K562 (cell line): ENCODE results near the gene HBQ1. TPM values are rescaled to one million over a fixed set of nuclear protein-coding genes. Genes with fewer than 3 reads are reported as not detected.

Experiments used
- ATF1 ChIP-seq, 2 experiments: fragments of 450-650 bp in 1 of 2; IDR thresholded peaks; 2 replicates each; pipeline ENCODE4 v1.6.1; 2016; ENCODE audit warnings: missing compliant biosample characterization in 1 of 2, missing genetic modification characterization in 1 of 2
- ATF4 ChIP-seq: fragments of 450-650 bp; formaldehyde crosslinking; IDR thresholded peaks from 2 replicates; pipeline ENCODE4 v1.4.0; 2022; ENCODE audit warnings: mild to moderate bottlenecking, moderate library complexity
- CTBP1 ChIP-seq: fragments of 450-650 bp; IDR thresholded peaks from 2 replicates; pipeline ENCODE4 v1.6.1; 2016; ENCODE audit warnings: borderline replicate concordance
- HDAC6 ChIP-seq: IDR thresholded peaks from 2 replicates; pipeline ENCODE4 v1.6.1; 2012; ENCODE audit warnings: low read depth, mild to moderate bottlenecking, control low read depth, inconsistent platforms, low read length, moderate library complexity
- HMG20B ChIP-seq: fragments of 250-450 bp; sonication (Bioruptor Pico); IDR thresholded peaks from 2 replicates; pipeline ENCODE4 v1.5.0; 2021; ENCODE audit warnings: mild to moderate bottlenecking
- MBD1 ChIP-seq: fragments of 250-450 bp; sonication (Bioruptor Pico); IDR thresholded peaks from 2 replicates; pipeline ENCODE4 v1.8.0; 2022; ENCODE audit warnings: inconsistent platforms
- NCOA1 ChIP-seq: fragments of 450-650 bp; IDR thresholded peaks from 2 replicates; pipeline ENCODE4 v1.6.1; 2016; ENCODE audit warnings: low read depth
- NR4A1 ChIP-seq, 2 experiments: fragments of 250-450 bp in 1 of 2; fragments of 450-650 bp in 1 of 2; sonication (Bioruptor Pico) in 1 of 2; IDR thresholded peaks; 2 replicates each; pipeline versions ENCODE4 v1.4.0 to v1.6.1; 2016 to 2020; ENCODE audit warnings: mild to moderate bottlenecking in 2 of 2, missing compliant biosample characterization in 1 of 2, missing genetic modification characterization in 1 of 2, moderate library complexity in 1 of 2
- NUFIP1 ChIP-seq: fragments of 450-650 bp; IDR thresholded peaks from 2 replicates; pipeline ENCODE4 v1.6.1; 2018; ENCODE audit not compliant: partially characterized antibody
- POLR2A ChIP-seq: fragments of 450-650 bp; conservative IDR thresholded peaks from 2 replicates; pipeline ENCODE4 v1.6.1; 2016
- RAD21 ChIP-seq, 2 experiments: fragments of 250-450 bp in 1 of 2; fragments of 450-650 bp in 1 of 2; sonication (Bioruptor Pico) in 1 of 2; formaldehyde crosslinking in 1 of 2; IDR thresholded peaks in 1 of 2; conservative IDR thresholded peaks in 1 of 2; 2 replicates each; pipeline versions ENCODE4 v1.4.0 to v1.8.0; 2020 to 2022; ENCODE audit warnings: mild to moderate bottlenecking in 2 of 2, moderate library complexity in 1 of 2
- SMARCE1 ChIP-seq: fragments of 450-650 bp; IDR thresholded peaks from 2 replicates; pipeline ENCODE4 v1.7.1; 2016; ENCODE audit warnings: mild to moderate bottlenecking
- SOX6 ChIP-seq: fragments of 450-650 bp; IDR thresholded peaks from 2 replicates; pipeline ENCODE4 v1.6.1; 2014; ENCODE audit warnings: mild to moderate bottlenecking
- TBP ChIP-seq: optimal IDR thresholded peaks from 2 replicates; pipeline ENCODE3; 2011; ENCODE audit warnings: low read depth, low read length, improper control_type of control experiment
- TFE3 ChIP-seq: fragments of 450-650 bp; formaldehyde crosslinking; IDR thresholded peaks from 2 replicates; pipeline ENCODE4 v1.4.0; 2020; ENCODE audit warnings: mild to moderate bottlenecking, mixed read lengths
- THAP7 ChIP-seq: fragments of 250-450 bp; sonication (Bioruptor Pico); IDR thresholded peaks from 2 replicates; pipeline ENCODE4 v1.5.0; 2021
- ZNF398 ChIP-seq: fragments of 250-450 bp; sonication (Bioruptor Pico); IDR thresholded peaks from 2 replicates; pipeline ENCODE4 v1.8.0; 2021; ENCODE audit warnings: moderate library complexity, mild to moderate bottlenecking, inconsistent platforms
- polyA plus RNA-seq, 8 experiments: library from polyadenylated mRNA; depleted of rRNA in 4 of 8; stranded (reverse) in 5 of 8; unstranded in 3 of 8; fragments of >200 nt; fragmentation: Nextera tagmentation in 2 of 8; fragmentation: Illumina TruSeq in 1 of 8; extraction: Ambion mirVana in 2 of 8; extraction: Trizol in 1 of 8; gene quantifications; 2 replicates each; pipeline versions ENCODE4 v1.2.1 to v1.2.3, GENCODE V29; 2011 to 2014; ENCODE audit warnings: inconsistent platforms in 1 of 8, missing spikeins in 1 of 8
- total RNA-seq, 7 experiments: library from RNA; depleted of rRNA in 6 of 7; stranded (reverse); fragments of >200 nt in 6 of 7; fragmentation: Illumina TruSeq in 2 of 7; extraction: Trizol in 2 of 7; gene quantifications; 2 replicates each; pipeline versions ENCODE4 v1.2.1 to v1.2.3, GENCODE V29; 2011 to 2021; ENCODE audit warnings: low replicate concordance in 1 of 7
- TF ChIP-seq, protein P1 (sequence below): fragments of 150-350 bp; IDR thresholded peaks from 2 replicates; pipeline ENCODE4 v1.6.1; 2014; ENCODE audit warnings: low read depth, mild to moderate bottlenecking, low read length, borderline replicate concordance

The HBQ1 gene
- total and polyA plus RNA-seq, 9 of the 15 experiments (the other 6 are each of a cell fraction or from before 2014, with no cell fraction given): 2.3 to 190 (median 19.8) TPM

- TF ChIP-seq ZNF398 (no peak), POLR2A (peak; percentile 25; the same call in 1 of the 2 replicates), ATF4 (CRISPR knock-in tag) (no peak), TFE3 (CRISPR knock-in tag) (no peak), CTBP1 (0 out of 2 replicates have a peak, but pooled peaks have one; percentile 3), NUFIP1 (peak; percentile 0), SMARCE1 (peak; percentile 38; the same call in 1 of the 2 replicates), THAP7 (0 out of 2 replicates have a peak, but pooled peaks have one; percentile 12), NR4A1 (CRISPR knock-in tag; IDR thresholded peaks at IDR 0.05) (no peak), NR4A1 (tag; IDR thresholded peaks at IDR 0.05) (0 out of 2 replicates have a peak, but pooled peaks have one; percentile 18), ATF1 (CRISPR knock-in tag; IDR thresholded peaks at IDR 0.05) (no peak), ATF1 (tag; IDR thresholded peaks at IDR 0.05) (peak; percentile 50; the same call in 1 of the 2 replicates), NCOA1 (no peak), RAD21 (CRISPR knock-in tag; conservative IDR thresholded peaks at IDR 0.05 in 1 of 2, IDR thresholded peaks at IDR 0.05 in 1 of 2) (peak; percentile 90 to 95; a peak in 3 of 4 replicates), TBP (peak; percentile 3), SOX6 (no peak), HMG20B (CRISPR knock-in tag) (no peak), MBD1 (CRISPR knock-in tag) (peak; percentile 78; the same call in 1 of the 2 replicates), HDAC6 (no peak)
- TF ChIP-seq, protein P1, sequence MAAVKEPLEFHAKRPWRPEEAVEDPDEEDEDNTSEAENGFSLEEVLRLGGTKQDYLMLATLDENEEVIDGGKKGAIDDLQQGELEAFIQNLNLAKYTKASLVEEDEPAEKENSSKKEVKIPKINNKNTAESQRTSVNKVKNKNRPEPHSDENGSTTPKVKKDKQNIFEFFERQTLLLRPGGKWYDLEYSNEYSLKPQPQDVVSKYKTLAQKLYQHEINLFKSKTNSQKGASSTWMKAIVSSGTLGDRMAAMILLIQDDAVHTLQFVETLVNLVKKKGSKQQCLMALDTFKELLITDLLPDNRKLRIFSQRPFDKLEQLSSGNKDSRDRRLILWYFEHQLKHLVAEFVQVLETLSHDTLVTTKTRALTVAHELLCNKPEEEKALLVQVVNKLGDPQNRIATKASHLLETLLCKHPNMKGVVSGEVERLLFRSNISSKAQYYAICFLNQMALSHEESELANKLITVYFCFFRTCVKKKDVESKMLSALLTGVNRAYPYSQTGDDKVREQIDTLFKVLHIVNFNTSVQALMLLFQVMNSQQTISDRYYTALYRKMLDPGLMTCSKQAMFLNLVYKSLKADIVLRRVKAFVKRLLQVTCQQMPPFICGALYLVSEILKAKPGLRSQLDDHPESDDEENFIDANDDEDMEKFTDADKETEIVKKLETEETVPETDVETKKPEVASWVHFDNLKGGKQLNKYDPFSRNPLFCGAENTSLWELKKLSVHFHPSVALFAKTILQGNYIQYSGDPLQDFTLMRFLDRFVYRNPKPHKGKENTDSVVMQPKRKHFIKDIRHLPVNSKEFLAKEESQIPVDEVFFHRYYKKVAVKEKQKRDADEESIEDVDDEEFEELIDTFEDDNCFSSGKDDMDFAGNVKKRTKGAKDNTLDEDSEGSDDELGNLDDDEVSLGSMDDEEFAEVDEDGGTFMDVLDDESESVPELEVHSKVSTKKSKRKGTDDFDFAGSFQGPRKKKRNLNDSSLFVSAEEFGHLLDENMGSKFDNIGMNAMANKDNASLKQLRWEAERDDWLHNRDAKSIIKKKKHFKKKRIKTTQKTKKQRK: no peak
These were observed 1.3 kb downstream of the HBQ1 start (continued) for GRCh38 chr16:181565-182021.
